WTC11 (cell line): ENCODE measurements around the gene PNMA3. TPM values are rescaled to one million over a fixed set of nuclear protein-coding genes. Genes with fewer than 3 reads are reported as not detected.
"Not testable (repeated sequence)": the region's sequence is repeated elsewhere in the genome, so short reads cannot be mapped to it uniquely, and the experiment has no call there.

Source experiments
- ATAC-seq: fragments of 200-7000 bp; cut with Tn5 transposase; 2 replicates; pipeline ENCODE4 v1.10.0; 2021; ENCODE audit warnings: mild to moderate bottlenecking, moderate library complexity
- CTCF ChIA-PET: fragments of 300-600 bp; sonication (Branson Sonifier 250); formaldehyde crosslinking; loops from one replicate; lab custom pipeline; 2021; ENCODE audit warnings: antibody characterized with exemption; lab: Charles Lee
- POLR2A ChIA-PET: fragments of 350-600 bp; sonication (Branson Sonifier 250); formaldehyde crosslinking; loops from one replicate; lab custom pipeline; 2021; ENCODE audit warnings: antibody characterized with exemption; lab: Charles Lee
- DNase-seq: peaks from one replicate; pipeline ENCODE4 v3.0.0; 2021; ENCODE audit warnings: low spot score
- H3K27ac Mint-ChIP-seq: 2 replicates; pipeline ENCODE4 v1.8.0; 2021; ENCODE audit warnings: mixed read lengths
- H3K27me3 Mint-ChIP-seq: 2 replicates; pipeline ENCODE4 v1.8.0; 2021; ENCODE audit warnings: low read depth, mild to moderate bottlenecking, moderate library complexity, mixed read lengths
- H3K36me3 Mint-ChIP-seq: 2 replicates; pipeline ENCODE4 v1.8.0; 2021; ENCODE audit warnings: mixed read lengths
- H3K4me1 Mint-ChIP-seq: 2 replicates; pipeline ENCODE4 v1.8.0; 2022; ENCODE audit warnings: mixed read lengths
- H3K4me3 Mint-ChIP-seq: 2 replicates; pipeline ENCODE4 v1.8.0; 2021; ENCODE audit warnings: mild to moderate bottlenecking, moderate library complexity, mixed read lengths
- H3K9me3 Mint-ChIP-seq: 2 replicates; pipeline ENCODE4 v1.8.0; 2021; ENCODE audit warnings: mixed read lengths
- total RNA-seq: library from RNA; stranded (reverse); gene quantifications from 3 replicates; pipeline ENCODE4 v1.2.3, GENCODE V29; 2021

The PNMA3 gene
- total RNA-seq, 1 experiment from 2014 or later: 3.7 TPM

GRCh38 chrX:153106092-153106801 lies 50.0 kb downstream of the PNMA3 start:
- H3K27me3 Mint-ChIP-seq, H3K36me3 Mint-ChIP-seq, DNase-seq, ATAC-seq, H3K27ac Mint-ChIP-seq, H3K4me3 Mint-ChIP-seq, CTCF ChIA-PET, H3K4me1 Mint-ChIP-seq, POLR2A ChIA-PET: not testable (repeated sequence)
- peaks cover 28% of the 10 kb centered on the region for H3K9me3 Mint-ChIP-seq

Other genes starting within 250 kb of the PNMA3 start
- 20.4 to 21.7 TPM (median 20.5 TPM) in 3 replicates for gene CETN2, start 225.7 kb upstream of the PNMA3 start, total RNA-seq
- gene NSDHL, start 225.4 kb upstream of the PNMA3 start, total RNA-seq: 22.5 to 26.1 TPM (median 25.9 TPM) in 3 replicates
- gene ZNF185, start 158.4 kb upstream of the PNMA3 start, total RNA-seq: 8.2 to 10.9 TPM (median 10.3 TPM) in 3 replicates
- 0.13 to 0.27 TPM (median 0.25 TPM) in 3 replicates for gene PNMA5, start 62.4 kb upstream of the PNMA3 start, total RNA-seq
- 4.4 to 5.1 TPM (median 4.5 TPM) in 3 replicates for gene PNMA6A, start 16.0 kb downstream of the PNMA3 start, total RNA-seq
- not detected in 3 replicates for gene MAGEA1, start 122.8 kb downstream of the PNMA3 start, total RNA-seq